Type B pancreatic cell (in vitro differentiated cells): ENCODE measurements around the gene ZDHHC24. TPM values are rescaled to one million over a fixed set of nuclear protein-coding genes. Genes with fewer than 3 reads are reported as not detected.

ENCODE experiments used
- DNase-seq: peaks from one replicate; pipeline ENCODE4 v3.0.0; 2021; ENCODE audit warnings: mixed read lengths; ENCODE audit not compliant: unreplicated experiment; ENCODE audit errors: extremely low spot score
- H3K27ac Mint-ChIP-seq: 2 replicates; pipeline ENCODE4 v1.8.0; 2021; ENCODE audit warnings: mild to moderate bottlenecking, mixed read lengths
- H3K27me3 Mint-ChIP-seq: 2 replicates; pipeline ENCODE4 v1.8.0; 2021; ENCODE audit warnings: mixed read lengths
- H3K36me3 Mint-ChIP-seq: 2 replicates; pipeline ENCODE4 v1.8.0; 2021; ENCODE audit warnings: mixed read lengths
- H3K4me1 Mint-ChIP-seq: one replicate; pipeline ENCODE4 v1.8.0; 2021; ENCODE audit warnings: mixed read lengths; ENCODE audit not compliant: unreplicated experiment
- H3K4me3 Mint-ChIP-seq: 2 replicates; pipeline ENCODE4 v1.8.0; 2021; ENCODE audit warnings: mild to moderate bottlenecking, mixed read lengths
- H3K9me3 Mint-ChIP-seq: 2 replicates; pipeline ENCODE4 v1.8.0; 2021; ENCODE audit warnings: mixed read lengths
- CTCF ChIP-seq: fragments of 200-600 bp; sonication (generic); conservative IDR thresholded peaks from 2 replicates; pipeline ENCODE4 v1.5.0; 2021; ENCODE audit warnings: antibody characterized with exemption, mild to moderate bottlenecking
- total RNA-seq: library from RNA; stranded (reverse); gene quantifications from 2 replicates; pipeline ENCODE4 v1.2.1, GENCODE V29; 2021; ENCODE audit warnings: low replicate concordance

Gene ZDHHC24
- total RNA-seq, 1 donor from 2014 or later, result 8.7 TPM

- no peak for DNase-seq
- H3K4me1 Mint-ChIP-seq, result no peaks in the 10 kb centered on the region
- no peak overlapping the region for H3K4me3 Mint-ChIP-seq
- TF ChIP-seq CTCF, result no peak
- no peaks in the 10 kb centered on the region for H3K27me3 Mint-ChIP-seq
- H3K9me3 Mint-ChIP-seq, result no peaks in the 10 kb centered on the region
- no peak overlapping the region for H3K27ac Mint-ChIP-seq
- H3K36me3 Mint-ChIP-seq, result peaks cover 19% of the 10 kb centered on the region
These were observed 22.2 kb downstream of the ZDHHC24 start for GRCh38 chr11:66523611-66524010.

GRCh38 chr11:66510990-66511339 is 34.9 kb downstream of the ZDHHC24 start:
- peak overlapping the region; percentile 80 for H3K27ac Mint-ChIP-seq
- H3K4me3 Mint-ChIP-seq, result peak overlapping the region; percentile 98
- TF ChIP-seq CTCF, result no peak
- H3K27me3 Mint-ChIP-seq, result no peaks in the 10 kb centered on the region
- peaks cover 4% of the 10 kb centered on the region for H3K36me3 Mint-ChIP-seq
- no peaks in the 10 kb centered on the region for H3K9me3 Mint-ChIP-seq
- no peak for DNase-seq
- H3K4me1 Mint-ChIP-seq, result peaks cover 7% of the 10 kb centered on the region

- Mint-ChIP-seq H3K27me3 (no peaks in the 10 kb centered on the region), H3K36me3 (peaks cover 4% of the 10 kb centered on the region), H3K9me3 (no peaks in the 10 kb centered on the region), H3K4me3 (peak within 1 kb of the TSS; percentile 98), H3K27ac (peak within 1 kb of the TSS; percentile 80), H3K4me1 (peaks cover 7% of the 10 kb centered on the region)
- peak; percentile 87 for DNase-seq
- TF ChIP-seq CTCF, result no peak
These were observed 35.4 kb downstream of the ZDHHC24 start, which contains the start of gene BBS1 for GRCh38 chr11:66510271-66510989. Gene BBS1, plus strand, starts transcription at chr11:66510635. Its CDS starts 25 bp downstream, at chr11:66510660.

GRCh38 chr11:66509131-66509561 is 36.7 kb downstream of the ZDHHC24 start:
- H3K36me3 Mint-ChIP-seq, result no peaks in the 10 kb centered on the region
- H3K4me1 Mint-ChIP-seq, result peaks cover 7% of the 10 kb centered on the region
- no peaks in the 10 kb centered on the region for H3K27me3 Mint-ChIP-seq
- H3K9me3 Mint-ChIP-seq, result no peaks in the 10 kb centered on the region
- H3K4me3 Mint-ChIP-seq, result no peak overlapping the region
- TF ChIP-seq CTCF, result no peak
- no peak for DNase-seq
- H3K27ac Mint-ChIP-seq, result no peak overlapping the region

GRCh38 chr11:66505276-66505816 is 40.5 kb downstream of the ZDHHC24 start:
- Mint-ChIP-seq H3K9me3 (no peaks in the 10 kb centered on the region), H3K4me3 (no peak overlapping the region), H3K36me3 (no peaks in the 10 kb centered on the region), H3K27ac (no peak overlapping the region), H3K27me3 (no peaks in the 10 kb centered on the region), H3K4me1 (no peaks in the 10 kb centered on the region)
- no peak for DNase-seq
- TF ChIP-seq CTCF, result no peak
